Thymus (tissue), 11 donors: ENCODE data around the gene HAND1. TPM values are rescaled to one million over a fixed set of nuclear protein-coding genes. Genes with fewer than 3 reads are reported as not detected.

Source experiments
- DNase-seq, 9 donors: peaks; one replicate each; pipeline ENCODE4 v3.0.0-alpha.2; 2013; ENCODE audit warnings: low spot score in 9 of 9, low read depth in 6 of 9, missing footprints in 1 of 9
- H3K27ac ChIP-seq, 2 donors: one replicate each; pipeline ENCODE4 v1.5.1; 2013; ENCODE audit warnings: control low read depth in 1 of 2, low read depth in 1 of 2, low read length in 1 of 2, mild to moderate bottlenecking in 1 of 2, moderate library complexity in 1 of 2
- H3K27me3 ChIP-seq, 2 donors: one replicate each; pipeline ENCODE4 v1.5.1; 2013; ENCODE audit warnings: low read length in 1 of 2; ENCODE audit not compliant: control insufficient read depth in 2 of 2, insufficient read depth in 1 of 2
- H3K36me3 ChIP-seq, 2 donors: one replicate each; pipeline ENCODE4 v1.5.1; 2013; ENCODE audit warnings: low read length in 1 of 2, mild to moderate bottlenecking in 1 of 2, moderate library complexity in 1 of 2; ENCODE audit not compliant: control insufficient read depth in 2 of 2, insufficient read depth in 2 of 2
- H3K4me1 ChIP-seq, 2 donors: one replicate each; pipeline ENCODE4 v1.5.1; 2013; ENCODE audit warnings: low read length in 2 of 2; ENCODE audit not compliant: control insufficient read depth in 2 of 2, insufficient read depth in 2 of 2
- H3K4me3 ChIP-seq, 2 donors: one replicate each; pipeline ENCODE4 v1.5.1; 2013; ENCODE audit warnings: low read length in 2 of 2, control low read depth in 1 of 2, mild to moderate bottlenecking in 1 of 2
- H3K9me3 ChIP-seq, 2 donors: one replicate each; pipeline ENCODE4 v1.5.1; 2013; ENCODE audit warnings: low read length in 1 of 2, mild to moderate bottlenecking in 1 of 2; ENCODE audit not compliant: control insufficient read depth in 2 of 2, insufficient read depth in 1 of 2
- WGBS: extraction: QIAGEN DNeasy Blood & Tissue Kit; methylation state at CpG from one replicate; pipeline ENCODE4 v1.1.7; 2013; 5-methylcytosine and 5-hydroxymethylcytosine counted together
- polyA plus RNA-seq: library from polyadenylated mRNA; stranded (reverse); fragments of 200-250 nt; gene quantifications from one replicate; pipeline ENCODE4 v1.2.3, GENCODE V29; 2013
- total RNA-seq: library from RNA; stranded (reverse); fragments of 120-200 nt; gene quantifications from one replicate; pipeline ENCODE4 v1.2.4, GENCODE V29; 2013
- donor health status: healthy.

Gene HAND1
- total and polyA plus RNA-seq, 2 donors, result 0.19 to 0.68 TPM

DNA sequence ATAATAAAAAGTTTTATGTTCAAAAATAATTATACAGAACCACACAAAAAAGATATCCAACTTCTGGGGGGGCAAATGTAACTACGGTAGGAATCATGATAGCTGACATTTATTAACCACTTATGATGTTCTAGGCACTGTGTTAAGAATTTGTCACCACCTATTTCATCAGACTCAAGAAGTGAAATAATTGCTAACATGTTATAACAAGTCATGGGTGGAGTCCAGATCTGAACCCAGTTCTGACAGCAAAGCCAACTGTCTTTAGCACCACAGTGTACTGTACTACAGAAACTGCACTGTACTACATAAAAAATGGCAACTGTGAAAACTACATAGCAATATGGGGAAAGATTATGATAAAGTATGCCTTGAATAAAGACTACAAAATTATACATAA is 35.2 kb downstream of the HAND1 start:
- Histone ChIP-seq H3K9me3 (no peaks in the 10 kb centered on the region), H3K4me3 (no peak overlapping the region), H3K36me3 (peaks cover 22 to 38% of the 10 kb centered on the region in 2 donors), H3K27ac (no peak overlapping the region), H3K4me1 (peaks cover 10 to 17% of the 10 kb centered on the region in 2 donors), H3K27me3 (no peaks in the 10 kb centered on the region)
- DNase-seq, result no peak
- 97% methylated on average over 1 of the region's 1 CpG for WGBS

DNA sequence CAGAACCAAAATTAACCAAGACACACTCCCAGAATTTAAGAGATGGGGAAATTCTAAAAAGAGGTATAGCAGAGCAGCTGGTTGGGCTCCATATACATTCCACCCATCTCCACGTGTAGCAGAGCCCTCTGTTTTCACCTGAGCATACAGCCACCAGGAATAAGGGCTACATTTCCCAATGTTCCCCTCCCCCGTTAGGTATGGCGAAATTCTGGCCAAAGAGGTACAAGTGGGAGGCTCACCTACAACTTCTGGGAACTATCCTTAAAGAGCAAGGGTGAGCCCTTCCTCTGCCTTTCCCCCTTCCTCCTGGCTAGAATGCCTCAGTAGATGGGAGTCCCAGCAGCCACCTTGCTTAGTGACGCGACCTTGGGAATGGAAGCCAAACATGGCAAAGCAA is 37.5 kb downstream of the HAND1 start:
- 97% methylated on average over 5 of the region's 5 CpGs for WGBS
- H3K4me1 ChIP-seq, result peaks cover 6 to 8% of the 10 kb centered on the region in 2 donors
- no peak overlapping the region for H3K4me3 ChIP-seq
- DNase-seq, result no peak
- H3K27ac ChIP-seq, result no peak overlapping the region
- H3K36me3 ChIP-seq, result peaks cover 24 to 46% of the 10 kb centered on the region in 2 donors
- no peaks in the 10 kb centered on the region for H3K27me3 ChIP-seq
- no peaks in the 10 kb centered on the region for H3K9me3 ChIP-seq

DNA sequence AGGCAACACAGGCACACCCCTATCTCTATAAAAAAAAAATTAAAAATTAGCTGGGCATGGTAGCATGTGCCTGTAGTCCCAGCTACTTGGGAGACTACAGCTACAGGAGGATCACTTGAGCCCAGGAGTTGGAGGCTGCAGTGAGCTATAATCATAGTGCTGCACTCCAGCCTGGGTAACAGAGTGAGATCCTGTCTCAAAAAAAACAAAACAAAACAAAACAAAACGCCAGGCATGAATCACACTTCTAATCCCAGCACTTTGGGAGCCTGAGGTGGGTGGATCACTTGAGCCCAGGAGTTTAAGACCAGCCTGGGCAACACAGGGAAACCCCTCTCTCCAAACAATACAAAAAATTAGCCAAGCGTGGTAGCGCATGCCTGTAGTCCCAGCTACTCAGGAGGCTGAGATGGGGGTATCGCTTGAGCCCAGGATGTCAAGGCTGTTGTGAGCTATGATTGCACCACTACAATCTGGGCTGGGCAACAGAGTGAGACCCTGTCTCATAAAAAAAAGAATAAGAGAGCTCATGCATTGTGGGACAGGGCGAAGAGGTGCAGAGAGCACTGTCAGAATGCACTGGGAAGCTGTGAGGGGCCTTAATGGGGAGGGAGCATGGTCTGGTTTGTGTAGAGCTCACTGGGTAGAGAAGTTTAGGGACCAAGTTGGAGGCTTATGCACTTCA is 40.6 kb downstream of the HAND1 start:
- no peaks in the 10 kb centered on the region for H3K9me3 ChIP-seq
- H3K4me1 ChIP-seq, result no peaks in the 10 kb centered on the region
- H3K4me3 ChIP-seq, result no peak overlapping the region
- H3K27me3 ChIP-seq, result no peaks in the 10 kb centered on the region
- DNase-seq, result no peak
- no peak overlapping the region for H3K27ac ChIP-seq
- H3K36me3 ChIP-seq, result peaks cover 24 to 46% of the 10 kb centered on the region in 2 donors
- 97% methylated on average over 5 of the region's 5 CpGs for WGBS

DNA sequence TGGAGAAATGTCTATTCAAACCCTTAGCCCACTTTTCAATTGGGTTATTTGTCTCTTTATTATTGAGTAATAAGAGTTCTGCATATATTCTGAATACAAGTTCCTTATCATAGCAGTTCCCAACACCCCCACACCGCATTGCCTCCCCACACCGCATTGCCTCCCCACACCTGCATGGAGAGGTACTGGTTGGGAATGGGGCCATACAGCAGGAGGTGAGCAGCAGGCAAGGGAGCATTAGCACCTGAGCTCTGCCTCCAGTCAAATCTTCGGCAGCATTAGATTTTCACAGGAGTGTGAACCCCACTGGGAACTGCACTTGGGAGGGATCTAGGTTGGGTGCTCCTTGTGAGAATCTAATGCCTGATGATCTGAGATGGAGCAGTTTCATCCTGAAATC is 42.8 kb downstream of the HAND1 start:
- Histone ChIP-seq H3K4me1 (no peaks in the 10 kb centered on the region), H3K36me3 (peaks cover 9 to 28% of the 10 kb centered on the region in 2 donors), H3K27ac (no peak overlapping the region), H3K9me3 (no peaks in the 10 kb centered on the region), H3K4me3 (no peak overlapping the region), H3K27me3 (no peaks in the 10 kb centered on the region)
- no peak for DNase-seq
- 99% methylated on average over 3 of the region's 3 CpGs for WGBS

DNA sequence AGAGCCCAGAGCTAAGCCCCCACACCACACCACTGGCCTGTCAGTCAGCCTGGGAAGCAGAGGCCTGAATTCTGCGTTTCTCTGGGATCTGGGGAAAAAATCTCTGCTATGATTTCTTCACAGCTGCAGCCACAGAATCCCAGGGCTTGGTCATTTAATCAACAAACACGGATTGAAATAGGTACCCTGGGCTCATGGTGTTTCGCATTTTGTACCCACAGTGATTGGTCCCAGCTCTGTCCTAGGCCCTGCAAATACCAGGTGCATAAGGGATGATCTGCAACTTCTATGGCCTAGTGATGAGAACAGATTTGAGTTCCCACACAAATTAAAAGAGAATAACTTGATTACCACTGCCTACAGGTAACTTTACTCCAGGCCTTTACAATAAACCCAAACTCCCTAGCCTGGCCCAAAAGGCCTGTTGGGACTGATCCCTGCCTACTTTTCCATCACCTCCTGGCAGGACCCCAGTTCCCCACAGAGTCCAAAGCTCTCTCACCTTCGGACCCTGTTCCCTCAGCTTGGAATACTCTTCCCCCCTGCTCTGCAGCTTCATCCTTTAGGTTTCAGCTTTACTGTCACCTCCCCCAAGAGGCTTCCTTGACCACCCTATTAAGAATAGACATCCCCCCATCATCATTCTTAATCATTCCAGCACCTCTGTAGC is 46.9 kb downstream of the HAND1 start:
- WGBS, result 94% methylated on average over 4 of the region's 4 CpGs
- Histone ChIP-seq H3K27ac (no peak overlapping the region), H3K36me3 (peaks cover 0 to 4% of the 10 kb centered on the region in 2 donors), H3K4me3 (no peak overlapping the region), H3K9me3 (no peaks in the 10 kb centered on the region), H3K27me3 (no peaks in the 10 kb centered on the region), H3K4me1 (no peaks in the 10 kb centered on the region)
- no peak for DNase-seq

DNA sequence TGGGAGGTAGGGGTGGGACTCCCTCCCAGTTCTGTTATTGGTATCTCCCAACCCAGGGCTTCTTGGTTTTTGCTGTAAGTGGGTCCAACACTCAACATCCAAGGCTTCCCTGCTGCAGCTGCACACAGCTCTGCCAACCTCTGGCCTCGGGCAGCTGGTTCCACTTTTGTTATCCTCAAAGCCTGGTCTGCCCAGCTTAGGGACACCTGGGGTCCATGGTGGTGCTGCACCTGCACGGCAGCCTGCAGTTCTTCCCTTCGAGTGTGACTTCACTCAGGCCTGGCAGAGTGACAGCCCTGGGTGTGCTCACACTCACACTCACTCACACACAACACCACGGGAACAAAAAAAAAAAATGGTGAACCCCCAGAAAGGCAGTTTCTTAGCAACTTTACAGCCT is 47.6 kb downstream of the HAND1 start:
- H3K27ac ChIP-seq, result no peak overlapping the region
- no peak for DNase-seq
- no peaks in the 10 kb centered on the region for H3K4me1 ChIP-seq
- H3K36me3 ChIP-seq, result peaks cover 0 to 2% of the 10 kb centered on the region in 2 donors
- 73% methylated on average over 4 of the region's 4 CpGs for WGBS
- no peaks in the 10 kb centered on the region for H3K27me3 ChIP-seq
- no peak overlapping the region for H3K4me3 ChIP-seq
- H3K9me3 ChIP-seq, result no peaks in the 10 kb centered on the region

DNA sequence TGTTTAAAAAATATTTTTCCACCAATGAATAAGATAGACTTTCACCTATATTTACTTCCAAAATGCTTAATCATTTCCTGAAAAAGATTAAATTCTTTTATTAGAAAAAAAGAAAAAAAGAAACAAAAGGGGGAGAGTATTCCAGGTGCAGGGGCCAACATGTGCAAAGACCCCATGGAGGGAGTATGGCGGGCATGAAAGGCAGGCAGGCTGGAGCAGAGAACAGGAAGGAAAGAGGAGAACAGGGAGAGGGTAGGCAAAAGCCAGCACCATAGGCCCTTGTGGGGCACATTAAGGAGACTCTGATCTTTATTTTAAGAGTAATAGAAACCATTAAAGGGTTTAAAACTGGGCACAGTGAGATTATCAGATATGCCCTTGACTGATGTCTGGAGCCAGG is 48.7 kb downstream of the HAND1 start:
- DNase-seq, result no peak
- Histone ChIP-seq H3K27ac (no peak overlapping the region), H3K4me3 (no peak overlapping the region), H3K9me3 (no peaks in the 10 kb centered on the region), H3K27me3 (no peaks in the 10 kb centered on the region), H3K4me1 (no peaks in the 10 kb centered on the region), H3K36me3 (no peaks in the 10 kb centered on the region)
- WGBS, result 100% methylated on average over 1 of the region's 1 CpG

DNA sequence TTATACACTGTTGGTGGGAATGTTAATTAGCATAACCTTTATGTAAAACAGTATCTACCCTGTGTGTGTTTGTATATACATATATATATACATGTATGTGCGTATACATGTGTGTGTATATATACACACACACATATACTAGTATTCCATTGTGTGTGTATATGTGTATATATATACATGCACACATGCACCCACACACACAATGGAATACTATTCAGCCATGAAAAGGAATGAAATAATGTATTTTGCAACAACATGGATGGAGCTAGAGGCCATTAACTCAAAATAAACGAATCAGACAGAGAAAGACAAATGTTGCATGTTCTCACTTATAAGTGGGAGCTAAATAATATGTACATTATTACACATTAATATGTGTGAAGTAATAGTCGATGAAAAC is 49.8 kb downstream of the HAND1 start:
- Histone ChIP-seq H3K9me3 (no peaks in the 10 kb centered on the region), H3K4me1 (no peaks in the 10 kb centered on the region), H3K4me3 (no peak overlapping the region), H3K27me3 (no peaks in the 10 kb centered on the region), H3K36me3 (no peaks in the 10 kb centered on the region), H3K27ac (no peak overlapping the region)
- 99% methylated on average over 3 of the region's 3 CpGs for WGBS
- DNase-seq, result no peak
